Uterus (tissue), 4 donors: Measurements from ENCODE around the gene CD300C. TPM values are rescaled to one million over a fixed set of nuclear protein-coding genes. Genes with fewer than 3 reads are reported as not detected.
"Not testable (repeated sequence)": the region's sequence is repeated elsewhere in the genome, so short reads cannot be mapped to it uniquely, and the experiment has no call there.

Source experiments
- DNase-seq, 2 donors: peaks; one replicate each; pipeline ENCODE4 v3.0.0-alpha.2; 2019 to 2020
- H3K27ac ChIP-seq, 2 donors: fragments of 200-600 bp; sonication (generic); 1 replicate in 1 of 2; 2 replicates in 1 of 2; pipeline ENCODE4 v1.5.1; 2016 to 2018
- H3K27me3 ChIP-seq, 2 donors: fragments of 200-600 bp; sonication (generic); one replicate each; pipeline ENCODE4 v1.5.1; 2018 to 2019; ENCODE audit warnings: control low read depth in 1 of 2
- H3K36me3 ChIP-seq, 2 donors: fragments of 200-600 bp; sonication (generic); one replicate each; pipeline ENCODE4 v1.5.1; 2019; ENCODE audit warnings: control low read depth in 1 of 2
- H3K4me1 ChIP-seq, 2 donors: fragments of 200-600 bp; sonication (generic); one replicate each; pipeline ENCODE4 v1.5.1; 2018 to 2019; ENCODE audit warnings: control low read depth in 1 of 2
- H3K4me3 ChIP-seq, 2 donors: fragments of 200-600 bp; sonication (generic); 1 replicate in 1 of 2; 2 replicates in 1 of 2; pipeline ENCODE4 v1.5.1; 2018 to 2019; ENCODE audit warnings: mild to moderate bottlenecking in 1 of 2
- H3K9me3 ChIP-seq, 2 donors: fragments of 200-600 bp; sonication (generic); one replicate each; pipeline ENCODE4 v1.5.1; 2019; ENCODE audit warnings: control low read depth in 1 of 2
- POLR2A ChIP-seq, 2 donors: fragments of 450-650 bp; IDR thresholded peaks; one replicate each; pipeline ENCODE4 v1.6.1; 2016; ENCODE audit warnings: antibody characterized with exemption in 2 of 2, mild to moderate bottlenecking in 1 of 2, moderate library complexity in 1 of 2
- intact Hi-C: fragments of 100-400 bp; cut with DNase I; formaldehyde crosslinking; loops from one replicate; pipeline ENCODE4 v1.15.1; 2023; ENCODE audit warnings: low total_unique reads
- total RNA-seq, 4 donors: library from RNA; depleted of rRNA in 3 of 4; stranded (reverse); fragments of >200 nt in 3 of 4; gene quantifications; one replicate each; pipeline versions ENCODE4 v1.1.0 to v1.2.4, GENCODE V29; 2014 to 2023
- TF ChIP-seq, protein P1 (sequence below), 4 experiments: fragments of 200-600 bp in 2 of 4; fragments of 450-650 bp in 2 of 4; sonication (generic) in 2 of 4; IDR thresholded peaks; one replicate each; pipeline ENCODE4 v1.5.1; 2016 to 2019; ENCODE audit warnings: antibody characterized with exemption in 4 of 4, mild to moderate bottlenecking in 2 of 4, moderate library complexity in 1 of 4
- donor health status: DM: yes; HTN: yes; CAD: no.

The CD300C gene
- total RNA-seq, 4 donors from 2014 or later: 0.21 to 0.27 TPM; not detected in 2

GRCh38 chr17:74512036-74512435 lies 33.9 kb downstream of the CD300C start:
- no peaks in the 10 kb centered on the region for H3K27me3 ChIP-seq
- H3K4me3 ChIP-seq: no peak overlapping the region
- H3K36me3 ChIP-seq: no peaks in the 10 kb centered on the region
- no peaks in the 10 kb centered on the region for H3K4me1 ChIP-seq
- no peaks in the 10 kb centered on the region for H3K9me3 ChIP-seq
- no peak overlapping the region for H3K27ac ChIP-seq
- TF ChIP-seq POLR2A (IDR thresholded peaks at IDR 0.05): no peak
- TF ChIP-seq, protein P1, sequence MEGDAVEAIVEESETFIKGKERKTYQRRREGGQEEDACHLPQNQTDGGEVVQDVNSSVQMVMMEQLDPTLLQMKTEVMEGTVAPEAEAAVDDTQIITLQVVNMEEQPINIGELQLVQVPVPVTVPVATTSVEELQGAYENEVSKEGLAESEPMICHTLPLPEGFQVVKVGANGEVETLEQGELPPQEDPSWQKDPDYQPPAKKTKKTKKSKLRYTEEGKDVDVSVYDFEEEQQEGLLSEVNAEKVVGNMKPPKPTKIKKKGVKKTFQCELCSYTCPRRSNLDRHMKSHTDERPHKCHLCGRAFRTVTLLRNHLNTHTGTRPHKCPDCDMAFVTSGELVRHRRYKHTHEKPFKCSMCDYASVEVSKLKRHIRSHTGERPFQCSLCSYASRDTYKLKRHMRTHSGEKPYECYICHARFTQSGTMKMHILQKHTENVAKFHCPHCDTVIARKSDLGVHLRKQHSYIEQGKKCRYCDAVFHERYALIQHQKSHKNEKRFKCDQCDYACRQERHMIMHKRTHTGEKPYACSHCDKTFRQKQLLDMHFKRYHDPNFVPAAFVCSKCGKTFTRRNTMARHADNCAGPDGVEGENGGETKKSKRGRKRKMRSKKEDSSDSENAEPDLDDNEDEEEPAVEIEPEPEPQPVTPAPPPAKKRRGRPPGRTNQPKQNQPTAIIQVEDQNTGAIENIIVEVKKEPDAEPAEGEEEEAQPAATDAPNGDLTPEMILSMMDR (IDR thresholded peaks at IDR 0.05): no peak
- no peak for DNase-seq
- intact Hi-C loops: no loop called here

DNA sequence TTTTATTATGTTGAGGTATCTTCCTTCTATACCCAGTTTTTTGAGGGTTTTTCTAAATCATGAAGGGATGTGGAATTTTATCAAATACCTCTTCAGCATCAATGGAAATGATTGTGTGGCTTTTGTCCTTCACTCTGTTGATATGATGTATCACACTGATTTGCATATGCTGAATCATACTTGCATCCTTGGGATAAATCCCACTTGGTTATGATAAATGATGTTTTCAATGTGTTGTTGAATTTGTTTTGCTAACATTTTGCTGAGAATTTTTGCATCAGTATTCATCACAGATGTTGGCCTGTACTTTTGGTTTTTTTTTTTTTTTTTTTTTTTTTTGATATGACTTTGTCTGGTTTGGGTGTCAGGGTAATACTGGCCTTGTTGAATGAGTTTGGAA lies 37.8 kb downstream of the CD300C start:
- intact Hi-C loops: no loop called here

GRCh38 chr17:74503949-74504348 lies 42.0 kb downstream of the CD300C start:
- H3K27ac ChIP-seq, H3K36me3 ChIP-seq, H3K27me3 ChIP-seq, DNase-seq, H3K4me1 ChIP-seq, H3K4me3 ChIP-seq, intact Hi-C loops, H3K9me3 ChIP-seq: not testable (repeated sequence)

More for the DNA sequence above, 37.8 kb downstream of the CD300C start:
- TF ChIP-seq POLR2A (IDR thresholded peaks at IDR 0.05): no peak
- TF ChIP-seq, protein P1 (IDR thresholded peaks at IDR 0.05): no peak
- Histone ChIP-seq H3K36me3 (no peaks in the 10 kb centered on the region), H3K27me3 (no peaks in the 10 kb centered on the region), H3K4me3 (no peak overlapping the region), H3K4me1 (no peaks in the 10 kb centered on the region), H3K27ac (no peak overlapping the region), H3K9me3 (no peaks in the 10 kb centered on the region)
- no peak for DNase-seq

GRCh38 chr17:74502861-74503260 lies 43.1 kb downstream of the CD300C start:
- no peaks in the 10 kb centered on the region for H3K36me3 ChIP-seq
- intact Hi-C loops: no loop called here
- H3K4me1 ChIP-seq: no peaks in the 10 kb centered on the region
- H3K27ac ChIP-seq: no peak overlapping the region
- no peak overlapping the region for H3K4me3 ChIP-seq
- no peaks in the 10 kb centered on the region for H3K9me3 ChIP-seq
- DNase-seq: no peak
- no peaks in the 10 kb centered on the region for H3K27me3 ChIP-seq
- TF ChIP-seq POLR2A (IDR thresholded peaks at IDR 0.05): no peak
- TF ChIP-seq, protein P1 (IDR thresholded peaks at IDR 0.05): no peak

DNA sequence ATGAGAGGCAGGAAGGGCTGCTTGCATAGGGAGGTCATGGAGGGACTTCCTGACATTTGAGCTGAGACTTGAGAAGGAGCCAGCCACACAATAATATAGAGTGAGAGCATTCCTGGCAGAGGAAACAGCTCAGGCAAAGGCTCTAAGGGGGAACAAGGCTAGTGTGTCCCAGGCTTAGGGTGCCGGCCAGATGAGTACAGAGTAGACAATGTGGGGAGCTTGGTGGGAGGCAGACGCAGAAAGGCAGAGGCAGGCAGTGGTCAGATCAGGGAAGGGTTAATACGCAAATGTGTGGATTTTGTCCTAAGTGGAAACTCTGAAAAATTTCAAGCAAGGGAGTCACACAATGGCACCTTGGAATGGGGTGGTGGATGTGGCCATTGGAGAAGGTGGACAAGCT lies 45.9 kb downstream of the CD300C start:
- H3K9me3 ChIP-seq: no peaks in the 10 kb centered on the region
- no peak overlapping the region for H3K4me3 ChIP-seq
- no peaks in the 10 kb centered on the region for H3K4me1 ChIP-seq
- no peak overlapping the region for H3K27ac ChIP-seq
- DNase-seq: no peak
- H3K27me3 ChIP-seq: no peaks in the 10 kb centered on the region
- intact Hi-C loops: no loop called here
- TF ChIP-seq POLR2A (IDR thresholded peaks at IDR 0.05): no peak
- TF ChIP-seq, protein P1 (IDR thresholded peaks at IDR 0.05): no peak
- no peaks in the 10 kb centered on the region for H3K36me3 ChIP-seq

DNA sequence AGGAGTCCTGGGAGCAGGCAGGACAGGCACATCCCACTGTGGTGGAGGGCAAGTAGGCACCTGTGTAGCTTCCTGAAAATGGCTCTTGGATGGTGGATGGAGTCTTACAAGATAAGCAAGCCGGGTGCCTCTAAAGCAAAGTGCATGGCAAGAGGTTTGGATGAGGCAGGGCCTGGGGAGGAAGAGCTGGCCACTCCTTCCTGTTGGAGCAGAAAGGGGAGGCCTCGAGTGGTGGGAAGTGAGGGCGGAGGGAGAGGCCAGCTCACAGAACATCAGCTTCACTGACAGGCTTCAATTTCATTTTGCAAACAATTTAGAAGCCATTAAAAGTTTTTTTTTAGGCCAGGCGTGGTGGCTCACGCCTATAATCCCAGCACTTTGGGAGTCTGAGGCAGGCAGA lies 48.4 kb downstream of the CD300C start:
- H3K4me3 ChIP-seq: no peak overlapping the region
- no peak for DNase-seq
- no peaks in the 10 kb centered on the region for H3K4me1 ChIP-seq
- H3K27me3 ChIP-seq: no peaks in the 10 kb centered on the region
- intact Hi-C loops: no loop called here
- no peaks in the 10 kb centered on the region for H3K9me3 ChIP-seq
- TF ChIP-seq, protein P1 (IDR thresholded peaks at IDR 0.05): no peak
- no peak for TF ChIP-seq POLR2A (IDR thresholded peaks at IDR 0.05)
- H3K27ac ChIP-seq: no peak overlapping the region
- no peaks in the 10 kb centered on the region for H3K36me3 ChIP-seq
